T follicular helper cell (primary cell): ENCODE data around the gene PAGR1.
"Not testable (repeated sequence)": the region's sequence is repeated elsewhere in the genome, so short reads cannot be mapped to it uniquely, and the experiment has no call there.

Source experiments
- DNase-seq: peaks from one replicate; pipeline ENCODE4 v3.0.0-alpha.2; 2020; ENCODE audit warnings: low read depth
- total RNA-seq, 2 experiments: gene quantifications; one replicate each; lab custom pipeline; 2026; lab: John Stamatoyannopoulos, UW

Gene PAGR1
- 10.7 to 23.6 reads per million in 2 experiments for total RNA-seq

- peak; percentile 98 for DNase-seq
Observed at GRCh38 chr16:29815793-29816693, at the start of gene PAGR1. Gene PAGR1 (plus strand): TSS chr16:29816152. CDS start chr16:29816526, 374 bp downstream.

GRCh38 chr16:29766571-29766970, 49.4 kb upstream of the PAGR1 start:
- DNase-seq, result no peak

DNA sequence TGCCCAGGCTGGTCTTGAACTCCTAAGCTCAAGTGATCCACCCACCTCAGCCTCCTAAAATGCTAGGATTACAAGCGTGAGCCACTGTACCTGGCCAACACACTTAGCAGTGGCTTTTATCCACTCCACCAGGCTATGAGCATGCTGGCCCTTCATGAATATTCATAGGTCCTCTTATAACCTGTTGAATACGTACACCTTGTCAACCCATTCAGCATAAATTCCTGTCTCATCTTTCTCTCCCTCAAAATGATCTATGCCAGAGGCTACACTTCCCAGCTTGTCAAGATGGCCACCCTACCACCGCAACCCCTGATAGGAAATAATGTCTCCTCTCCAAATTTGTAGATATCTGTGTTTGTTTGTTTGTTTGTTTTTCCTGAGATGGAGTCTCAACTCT, 48.9 kb upstream of the PAGR1 start:
- DNase-seq, result no peak

- no peak for DNase-seq
Observed at GRCh38 chr16:29769507-29769906, 46.4 kb upstream of the PAGR1 start.

- DNase-seq, result no peak
Observed at GRCh38 chr16:29770250-29770929, 45.6 kb upstream of the PAGR1 start.

DNA sequence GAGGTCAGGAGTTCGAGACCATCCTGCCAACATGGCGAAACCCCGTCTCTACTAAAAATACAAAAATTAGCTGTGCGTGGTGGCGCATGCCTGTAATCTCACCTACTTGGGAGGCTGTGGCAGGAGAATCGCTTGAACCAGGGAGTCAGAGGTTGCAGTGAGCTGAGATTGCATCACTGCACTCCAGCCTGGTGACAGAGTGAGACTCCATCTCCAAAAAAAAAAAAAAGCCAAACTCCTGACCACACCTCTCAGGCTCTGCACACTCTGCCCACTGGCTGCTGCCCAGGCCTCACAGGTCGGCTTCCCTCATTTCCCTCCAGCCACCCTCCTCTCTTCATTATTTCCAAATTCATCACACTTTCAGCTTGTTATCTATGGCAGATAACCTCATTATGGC, 43.6 kb upstream of the PAGR1 start:
- not testable (repeated sequence) for DNase-seq

GRCh38 chr16:29774730-29775129, 41.2 kb upstream of the PAGR1 start:
- DNase-seq, result no peak

DNA sequence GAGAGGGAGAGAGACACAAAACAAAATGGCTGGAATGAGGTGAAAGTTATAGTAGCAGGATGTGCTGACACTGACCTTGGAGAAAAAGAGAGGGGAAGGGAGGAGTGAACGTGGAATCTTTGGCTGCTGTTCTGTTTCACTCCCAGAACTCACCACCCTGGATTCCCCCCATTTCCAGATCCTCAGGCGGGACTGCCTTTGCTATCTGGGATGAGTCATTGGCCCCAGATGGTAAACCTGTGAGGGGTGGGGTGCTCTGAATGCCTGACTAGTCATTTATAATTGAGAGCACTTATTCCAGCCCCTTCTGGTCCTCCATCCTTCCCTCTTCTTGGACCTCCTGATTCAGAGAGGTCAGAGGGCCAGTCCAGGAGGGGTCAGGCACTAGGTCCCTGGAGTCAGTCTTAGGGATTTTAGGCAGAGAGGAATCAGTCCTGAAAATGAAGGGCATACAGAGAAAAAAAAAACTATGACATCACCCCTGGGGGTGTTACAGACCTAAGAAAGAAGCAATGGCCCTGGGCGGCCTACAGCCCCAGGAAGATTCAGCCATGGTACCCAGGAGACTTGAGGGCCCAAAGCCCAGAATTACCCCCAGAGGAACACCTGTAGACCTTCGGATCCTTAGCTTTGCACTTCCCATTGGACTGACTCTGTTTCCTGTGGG, 40.1 kb upstream of the PAGR1 start:
- DNase-seq, result no peak

DNA sequence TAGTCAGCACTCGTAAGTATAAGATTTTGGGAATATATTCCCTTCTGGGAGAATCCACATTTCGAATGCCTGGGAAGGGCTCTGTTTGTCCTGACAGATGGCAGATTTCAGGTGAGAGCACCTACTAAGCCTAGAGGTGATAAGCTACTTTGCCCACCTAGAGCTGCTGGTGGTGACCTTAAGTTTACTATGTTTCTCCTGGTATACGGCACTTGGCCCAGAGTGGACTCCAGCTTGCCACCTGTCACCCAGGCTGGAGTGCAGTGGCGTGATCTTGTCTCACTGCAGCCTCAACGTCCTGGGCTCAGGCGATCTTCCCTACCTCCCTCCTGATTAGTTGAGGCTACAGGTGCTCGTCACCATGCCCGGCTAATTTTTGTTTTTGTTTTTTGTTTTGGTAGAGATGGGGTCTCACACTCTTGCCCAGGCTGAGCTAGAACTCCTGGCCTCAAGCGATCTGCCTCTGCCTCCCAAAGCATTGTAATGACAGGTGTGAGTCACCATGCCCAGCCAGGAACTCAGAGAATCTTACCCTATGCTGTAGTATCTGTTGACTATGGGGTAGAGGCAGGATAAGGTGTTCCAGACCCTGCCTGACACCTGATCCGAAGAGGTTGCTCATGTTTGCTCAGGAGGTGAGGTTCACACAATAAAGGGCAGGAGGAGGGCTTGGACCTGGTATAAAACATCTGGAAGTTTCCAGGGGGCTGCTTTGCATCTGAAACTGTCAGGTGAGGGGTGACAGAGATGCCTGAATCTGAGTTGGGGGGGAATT, 38.2 kb upstream of the PAGR1 start, which contains the start of gene ZG16:
ZG16 (plus strand) TSS at position 681 of the 775 bp plus-strand sequence. CDS start 1,011 bp downstream, outside the sequence.
- no peak for DNase-seq

GRCh38 chr16:29779474-29779873, 36.5 kb upstream of the PAGR1 start:
- DNase-seq, result no peak

GRCh38 chr16:29783094-29783953, 32.6 kb upstream of the PAGR1 start:
- DNase-seq, result not testable (repeated sequence)

DNA sequence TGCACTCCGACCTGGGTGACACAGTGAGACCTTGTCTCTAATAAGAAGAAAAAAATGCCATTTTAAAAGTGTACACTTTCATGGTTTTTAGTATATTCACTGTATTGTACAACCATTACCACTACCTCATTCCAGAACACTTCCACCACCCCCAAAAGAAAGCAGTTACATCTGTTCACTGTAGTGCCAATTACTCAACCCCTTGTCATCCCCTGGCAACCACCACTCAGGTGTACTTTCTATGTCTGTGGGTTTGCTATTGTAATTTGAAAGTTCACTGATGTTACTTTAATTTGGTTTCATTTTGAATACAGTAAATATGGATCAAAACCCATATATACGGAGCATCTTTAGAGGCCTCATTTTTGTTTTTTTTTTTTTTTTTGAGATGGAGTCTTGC, 31.8 kb upstream of the PAGR1 start:
- DNase-seq, result no peak

GRCh38 chr16:29784901-29785500, 31.0 kb upstream of the PAGR1 start:
- peak; percentile 54 for DNase-seq

DNA sequence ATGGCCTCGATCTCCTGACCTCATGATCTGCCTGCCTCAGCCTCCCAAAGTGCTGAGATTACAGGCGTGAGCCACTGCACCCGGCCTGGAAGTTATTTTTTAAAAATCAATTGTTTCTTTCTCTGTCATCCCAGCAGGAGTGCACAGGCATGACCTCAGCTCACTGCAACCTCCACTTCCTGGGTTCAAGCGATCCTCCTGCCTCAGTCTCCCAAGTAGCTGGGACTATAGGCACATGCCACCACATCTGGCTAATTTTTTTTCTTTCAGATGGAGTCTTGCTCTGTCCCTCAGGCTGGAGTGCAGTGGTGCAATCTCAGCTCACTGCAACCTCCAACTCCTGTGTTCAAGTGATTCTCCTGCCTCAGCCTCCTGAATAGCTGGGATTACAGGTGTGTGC, 28.8 kb upstream of the PAGR1 start:
- DNase-seq, result not testable (repeated sequence)

DNA sequence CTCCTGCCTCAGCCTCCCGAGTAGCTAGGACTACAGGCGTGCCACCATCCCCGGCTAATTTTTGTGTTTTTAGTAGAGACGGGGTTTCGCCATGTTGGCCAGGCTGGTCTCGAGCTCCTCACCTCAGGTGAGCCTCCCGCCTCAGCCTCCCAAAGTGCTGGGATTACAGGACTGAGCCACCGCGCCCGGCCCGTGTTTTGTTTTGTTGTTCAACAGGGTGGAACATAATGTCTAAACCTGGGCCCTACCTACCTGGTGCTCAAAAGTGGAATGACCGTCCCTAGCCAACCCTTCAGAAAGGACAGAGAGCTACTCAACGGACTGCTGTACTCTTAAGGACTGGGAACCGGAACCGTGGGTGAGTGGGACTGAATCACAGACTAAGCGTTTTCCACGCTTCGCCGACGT, 26.2 kb upstream of the PAGR1 start:
- no peak for DNase-seq

- peak; percentile 99 for DNase-seq
Observed at GRCh38 chr16:29790183-29790948, 25.6 kb upstream of the PAGR1 start, which contains the start of gene KIF22. Gene KIF22 (plus strand): TSS chr16:29790751. CDS start chr16:29790760, 9 bp downstream.

DNA sequence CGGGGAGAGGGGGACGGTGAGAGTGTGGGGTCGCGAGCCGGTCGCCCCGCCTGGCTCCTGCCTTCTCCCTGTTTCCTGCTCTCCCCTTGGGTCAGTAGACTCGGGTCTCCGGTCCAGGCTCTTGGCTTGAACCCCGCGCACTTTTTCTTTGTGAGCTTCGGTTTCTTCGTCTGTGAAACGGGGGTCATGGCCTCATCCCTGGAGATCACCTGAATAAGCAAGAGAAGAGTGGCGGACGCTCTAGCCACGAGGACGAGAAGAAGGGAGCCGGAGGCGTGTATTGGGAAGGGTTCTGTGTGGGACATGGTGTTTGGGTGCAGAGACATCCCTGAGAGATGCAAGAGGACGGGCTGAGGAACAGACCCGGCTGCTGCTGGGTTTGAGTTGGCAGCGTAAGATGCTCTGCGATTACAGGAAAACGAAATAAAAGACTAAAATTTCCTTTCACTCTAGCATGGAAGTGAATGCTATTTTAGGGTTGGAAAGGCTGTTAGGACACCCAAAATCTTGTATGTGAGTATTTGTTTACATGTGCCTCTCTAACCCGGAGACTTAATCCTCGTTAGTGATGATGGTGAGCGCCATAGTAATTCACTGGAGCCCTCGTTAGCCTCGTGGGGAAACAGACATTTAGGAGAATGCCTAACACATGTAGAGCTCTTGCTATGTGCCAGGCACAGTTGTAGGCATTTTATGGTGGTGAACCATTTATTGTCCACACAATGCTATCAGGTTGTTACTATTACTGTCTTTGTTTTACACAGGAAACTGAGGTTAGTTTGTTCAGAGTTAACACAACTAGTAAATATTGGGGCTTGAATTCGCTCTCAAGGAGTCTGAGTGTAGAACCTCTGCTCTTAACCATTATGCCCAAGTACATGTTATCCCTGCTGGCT, 24.8 kb upstream of the PAGR1 start:
- no peak for DNase-seq
